Type B pancreatic cell (in vitro differentiated cells): Measurements from ENCODE around the gene BCLAF1. TPM values are rescaled to one million over a fixed set of nuclear protein-coding genes. Genes with fewer than 3 reads are reported as not detected.
"Not testable (repeated sequence)": the region's sequence is repeated elsewhere in the genome, so short reads cannot be mapped to it uniquely, and the experiment has no call there.

Experiments used
- DNase-seq: peaks from one replicate; pipeline ENCODE4 v3.0.0; 2021; ENCODE audit warnings: mixed read lengths; ENCODE audit not compliant: unreplicated experiment; ENCODE audit errors: extremely low spot score
- H3K27ac Mint-ChIP-seq: 2 replicates; pipeline ENCODE4 v1.8.0; 2021; ENCODE audit warnings: mild to moderate bottlenecking, mixed read lengths
- H3K27me3 Mint-ChIP-seq: 2 replicates; pipeline ENCODE4 v1.8.0; 2021; ENCODE audit warnings: mixed read lengths
- H3K36me3 Mint-ChIP-seq: 2 replicates; pipeline ENCODE4 v1.8.0; 2021; ENCODE audit warnings: mixed read lengths
- H3K4me1 Mint-ChIP-seq: one replicate; pipeline ENCODE4 v1.8.0; 2021; ENCODE audit warnings: mixed read lengths; ENCODE audit not compliant: unreplicated experiment
- H3K4me3 Mint-ChIP-seq: 2 replicates; pipeline ENCODE4 v1.8.0; 2021; ENCODE audit warnings: mild to moderate bottlenecking, mixed read lengths
- H3K9me3 Mint-ChIP-seq: 2 replicates; pipeline ENCODE4 v1.8.0; 2021; ENCODE audit warnings: mixed read lengths
- CTCF ChIP-seq: fragments of 200-600 bp; sonication (generic); conservative IDR thresholded peaks from 2 replicates; pipeline ENCODE4 v1.5.0; 2021; ENCODE audit warnings: antibody characterized with exemption, mild to moderate bottlenecking
- total RNA-seq: library from RNA; stranded (reverse); gene quantifications from 2 replicates; pipeline ENCODE4 v1.2.1, GENCODE V29; 2021; ENCODE audit warnings: low replicate concordance

BCLAF1 gene
- total RNA-seq, 1 donor from 2014 or later, result 190 TPM

- no peak overlapping the region for H3K27ac Mint-ChIP-seq
- H3K36me3 Mint-ChIP-seq, result no peaks in the 10 kb centered on the region
- H3K4me3 Mint-ChIP-seq, result no peak overlapping the region
- no peaks in the 10 kb centered on the region for H3K9me3 Mint-ChIP-seq
- H3K4me1 Mint-ChIP-seq, result peaks cover 5% of the 10 kb centered on the region
- H3K27me3 Mint-ChIP-seq, result no peaks in the 10 kb centered on the region
- TF ChIP-seq CTCF, result peak; percentile 85
- no peak for DNase-seq
Observed at GRCh38 chr6:136317021-136317694, 27.5 kb upstream of the BCLAF1 start.

DNA sequence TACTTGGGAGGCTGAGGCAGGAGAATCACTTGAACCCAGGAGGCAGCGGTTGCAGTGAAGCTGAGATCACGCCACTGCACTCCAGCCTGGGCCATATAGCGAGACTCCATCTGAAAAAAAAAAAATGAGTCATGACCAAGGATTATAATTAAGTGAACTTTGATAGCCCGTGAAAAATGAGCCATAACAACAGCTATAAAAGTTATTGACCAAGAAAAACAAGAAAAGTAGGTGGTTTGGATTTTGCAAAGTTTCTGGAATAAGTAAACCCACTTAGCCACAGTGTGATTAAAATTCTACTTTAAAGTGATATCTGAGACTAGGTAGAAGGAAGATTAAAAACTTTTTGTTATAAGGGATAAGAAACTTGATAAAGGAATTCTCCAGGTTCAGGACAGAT lies 25.9 kb upstream of the BCLAF1 start:
- Mint-ChIP-seq H3K27ac (no peak overlapping the region), H3K9me3 (no peaks in the 10 kb centered on the region), H3K27me3 (no peaks in the 10 kb centered on the region), H3K36me3 (no peaks in the 10 kb centered on the region), H3K4me3 (no peak overlapping the region), H3K4me1 (peaks cover 5% of the 10 kb centered on the region)
- TF ChIP-seq CTCF, result no peak
- no peak for DNase-seq

DNA sequence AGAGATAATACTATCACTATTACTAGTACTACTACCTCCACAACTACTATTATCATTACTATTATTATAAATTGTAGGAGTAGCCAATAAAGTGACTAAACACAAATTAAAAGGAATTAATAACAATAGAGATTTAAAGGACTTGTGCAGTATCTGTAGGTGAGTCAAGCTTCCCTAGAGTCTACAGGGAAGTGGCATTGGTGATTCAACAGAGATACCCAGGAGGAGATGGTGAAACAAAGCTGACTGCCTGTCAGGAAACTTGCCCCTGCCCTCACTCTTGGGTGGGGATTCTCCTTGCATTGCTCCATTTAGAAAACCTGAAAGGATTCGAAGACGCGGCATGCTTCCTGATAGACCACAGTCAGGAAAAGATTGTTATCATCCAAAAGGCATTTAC lies 23.3 kb upstream of the BCLAF1 start:
- no peaks in the 10 kb centered on the region for H3K9me3 Mint-ChIP-seq
- no peaks in the 10 kb centered on the region for H3K27me3 Mint-ChIP-seq
- DNase-seq, result no peak
- no peak overlapping the region for H3K4me3 Mint-ChIP-seq
- TF ChIP-seq CTCF, result no peak
- no peaks in the 10 kb centered on the region for H3K36me3 Mint-ChIP-seq
- H3K4me1 Mint-ChIP-seq, result peaks cover 5% of the 10 kb centered on the region
- H3K27ac Mint-ChIP-seq, result no peak overlapping the region

GRCh38 chr6:136309729-136310311 lies 20.2 kb upstream of the BCLAF1 start:
- Mint-ChIP-seq H3K4me3 (no peak overlapping the region), H3K27ac (no peak overlapping the region), H3K4me1 (no peaks in the 10 kb centered on the region), H3K27me3 (no peaks in the 10 kb centered on the region), H3K36me3 (no peaks in the 10 kb centered on the region), H3K9me3 (no peaks in the 10 kb centered on the region)
- no peak for DNase-seq
- TF ChIP-seq CTCF, result no peak

DNA sequence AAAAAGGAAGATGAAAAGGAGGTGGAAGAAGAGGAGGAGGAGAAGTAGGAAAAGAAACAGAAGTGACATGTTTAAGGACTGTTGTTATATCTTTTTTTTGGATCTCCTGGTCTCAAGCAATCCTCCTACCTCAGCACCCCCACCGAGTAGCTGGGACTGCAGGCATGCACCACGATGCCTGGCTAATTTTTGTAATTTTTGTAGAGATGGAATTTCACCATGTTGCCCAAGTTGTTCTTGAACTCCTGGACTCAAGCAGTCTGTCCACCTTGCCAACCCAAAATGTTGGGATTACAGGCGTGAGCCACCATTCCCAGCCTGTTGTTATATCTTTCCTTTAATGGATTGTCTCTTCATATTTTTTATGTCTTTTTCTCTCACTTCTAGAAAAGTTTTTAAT lies 19.5 kb upstream of the BCLAF1 start:
- Mint-ChIP-seq H3K4me1 (no peaks in the 10 kb centered on the region), H3K9me3 (no peaks in the 10 kb centered on the region), H3K27ac (no peak overlapping the region), H3K4me3 (no peak overlapping the region), H3K36me3 (no peaks in the 10 kb centered on the region), H3K27me3 (no peaks in the 10 kb centered on the region)
- TF ChIP-seq CTCF, result no peak
- no peak for DNase-seq

DNA sequence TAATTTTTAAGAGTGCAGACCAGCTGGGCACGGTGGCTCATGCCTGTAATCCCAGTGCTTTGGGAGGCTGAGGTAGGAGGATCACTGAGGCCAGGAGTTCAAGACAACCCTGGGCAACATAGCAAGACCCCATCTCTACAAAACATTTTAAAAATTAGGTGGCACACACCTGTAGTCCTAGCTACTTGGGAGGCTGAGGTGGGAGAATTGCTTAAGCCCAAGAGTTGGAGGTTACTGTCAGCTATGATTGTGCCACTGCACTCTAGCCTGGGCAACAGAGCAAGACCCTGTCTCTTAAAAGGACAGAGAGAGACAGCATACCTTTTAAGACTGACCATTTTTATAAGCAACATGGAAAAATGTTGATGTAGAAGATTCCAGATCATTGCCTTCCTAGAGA lies 18.8 kb upstream of the BCLAF1 start:
- not testable (repeated sequence) for H3K36me3 Mint-ChIP-seq, H3K27ac Mint-ChIP-seq, H3K9me3 Mint-ChIP-seq, H3K27me3 Mint-ChIP-seq, H3K4me3 Mint-ChIP-seq, DNase-seq, H3K4me1 Mint-ChIP-seq
